Esophagus squamous epithelium (tissue), 4 donors: ENCODE results near the gene SLC23A3.
A peak's percentile ranks its signal among the peaks of the same experiment; 100 is the strongest.

ENCODE experiments used
- POLR2A ChIP-seq, 4 donors: fragments of 450-650 bp; IDR thresholded peaks; one replicate each; pipeline ENCODE4 v1.6.1; 2017; ENCODE audit warnings: antibody characterized with exemption in 4 of 4, mild to moderate bottlenecking in 4 of 4, moderate library complexity in 3 of 4
- TF ChIP-seq, protein P1 (sequence below), 6 experiments: fragments of 450-650 bp in 4 of 6; fragments of 200-600 bp in 2 of 6; sonication (generic) in 2 of 6; IDR thresholded peaks; one replicate each; pipeline ENCODE4 v1.5.1; 2016 to 2019; ENCODE audit warnings: antibody characterized with exemption in 6 of 6, mild to moderate bottlenecking in 4 of 6, moderate library complexity in 4 of 6

DNA sequence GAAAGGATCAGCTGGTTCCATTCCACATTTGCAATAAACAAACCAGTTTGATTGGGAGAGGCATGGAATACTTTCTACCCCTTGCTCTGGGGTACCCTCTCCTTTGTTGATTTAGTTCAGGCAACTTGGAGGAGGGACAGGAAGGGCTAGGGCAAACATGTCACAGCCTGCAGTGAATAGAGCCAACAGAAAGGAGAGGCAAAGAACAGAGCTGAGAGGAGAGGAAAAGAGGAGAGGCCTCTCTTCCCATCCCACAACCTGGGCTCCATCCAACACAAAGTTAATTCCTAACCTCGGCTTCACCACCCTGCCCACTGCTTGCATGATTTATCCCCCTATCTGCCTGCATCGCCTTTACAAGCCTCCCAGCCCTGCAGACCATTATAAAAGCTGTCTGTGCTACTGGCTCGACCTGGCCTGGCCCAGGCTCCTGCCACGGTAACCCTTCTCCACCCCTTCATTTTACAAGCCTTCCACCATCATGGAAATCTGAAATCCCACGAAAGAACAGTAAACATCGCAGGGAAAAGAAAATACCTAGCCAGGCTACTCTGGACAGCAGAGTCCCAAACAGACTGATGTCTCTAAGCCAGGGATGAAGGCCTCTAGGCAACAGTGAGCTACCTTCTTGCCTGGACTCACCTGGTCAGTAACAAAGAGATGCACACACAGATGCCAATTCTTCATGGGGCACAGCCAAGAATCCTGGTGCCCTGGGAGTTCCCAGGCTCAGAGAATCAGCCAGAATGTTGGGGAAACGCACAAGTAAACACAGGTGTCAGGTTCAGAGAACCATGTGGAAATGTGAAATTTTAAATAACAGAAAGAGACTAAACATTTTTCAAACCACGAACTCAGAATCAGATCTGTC lies 52.8 kb downstream of the SLC23A3 start:
- TF ChIP-seq POLR2A (IDR thresholded peaks at IDR 0.05) = no peak
- TF ChIP-seq, protein P1, sequence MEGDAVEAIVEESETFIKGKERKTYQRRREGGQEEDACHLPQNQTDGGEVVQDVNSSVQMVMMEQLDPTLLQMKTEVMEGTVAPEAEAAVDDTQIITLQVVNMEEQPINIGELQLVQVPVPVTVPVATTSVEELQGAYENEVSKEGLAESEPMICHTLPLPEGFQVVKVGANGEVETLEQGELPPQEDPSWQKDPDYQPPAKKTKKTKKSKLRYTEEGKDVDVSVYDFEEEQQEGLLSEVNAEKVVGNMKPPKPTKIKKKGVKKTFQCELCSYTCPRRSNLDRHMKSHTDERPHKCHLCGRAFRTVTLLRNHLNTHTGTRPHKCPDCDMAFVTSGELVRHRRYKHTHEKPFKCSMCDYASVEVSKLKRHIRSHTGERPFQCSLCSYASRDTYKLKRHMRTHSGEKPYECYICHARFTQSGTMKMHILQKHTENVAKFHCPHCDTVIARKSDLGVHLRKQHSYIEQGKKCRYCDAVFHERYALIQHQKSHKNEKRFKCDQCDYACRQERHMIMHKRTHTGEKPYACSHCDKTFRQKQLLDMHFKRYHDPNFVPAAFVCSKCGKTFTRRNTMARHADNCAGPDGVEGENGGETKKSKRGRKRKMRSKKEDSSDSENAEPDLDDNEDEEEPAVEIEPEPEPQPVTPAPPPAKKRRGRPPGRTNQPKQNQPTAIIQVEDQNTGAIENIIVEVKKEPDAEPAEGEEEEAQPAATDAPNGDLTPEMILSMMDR (IDR thresholded peaks at IDR 0.05) = peak in 1 of 6 experiments; percentile 8
